DLD1 (cell line): ENCODE measurements around the gene DIPK1A.

ENCODE experiments used
- in situ Hi-C: cut with HindIII; loops from 2 replicates; pipeline ENCODE4 v1.10.0; 2017; ENCODE audit warnings: low sequenced_read_pairs

Gene DIPK1A

DNA sequence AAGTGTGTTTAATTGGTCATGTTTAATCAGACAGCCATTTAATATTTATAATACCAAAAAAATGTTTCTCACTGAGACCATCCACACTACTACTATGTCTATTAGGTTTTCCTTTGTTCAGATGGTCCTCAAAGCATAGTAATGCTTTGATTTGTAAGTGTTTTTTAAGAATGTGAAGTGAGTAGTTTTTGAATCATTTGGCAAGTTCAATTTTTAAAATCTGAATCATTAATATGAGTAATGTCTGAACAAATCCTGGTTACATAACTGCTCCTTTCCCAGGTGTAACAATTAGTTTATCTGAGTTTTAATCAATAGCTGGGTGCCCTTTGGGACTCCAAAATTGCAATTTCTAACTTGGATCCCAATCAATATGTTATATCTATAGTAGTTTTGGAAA lies 152.9 kb downstream of the DIPK1A start:
- in situ Hi-C loops = no loop called here

DNA sequence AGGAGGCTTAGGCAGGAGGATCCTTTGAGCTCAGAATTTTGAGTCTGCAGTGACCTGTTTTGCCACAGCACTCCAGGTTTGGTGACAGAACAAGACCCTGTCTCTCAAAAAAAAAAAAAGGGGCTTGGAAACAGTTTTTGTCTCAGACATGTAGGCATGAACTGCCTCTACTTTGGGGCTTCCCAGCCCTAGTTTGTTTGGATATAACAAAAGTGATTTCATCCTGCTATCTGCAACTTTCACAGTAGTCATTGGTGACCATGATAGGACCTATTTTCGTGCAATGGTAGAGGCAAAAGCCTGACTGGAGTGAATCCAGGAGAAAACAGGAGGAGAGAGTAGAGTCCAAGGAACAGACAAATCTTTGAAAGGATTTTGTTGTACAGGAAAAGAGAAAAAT lies 156.0 kb downstream of the DIPK1A start:
- in situ Hi-C loops = no loop called here

DNA sequence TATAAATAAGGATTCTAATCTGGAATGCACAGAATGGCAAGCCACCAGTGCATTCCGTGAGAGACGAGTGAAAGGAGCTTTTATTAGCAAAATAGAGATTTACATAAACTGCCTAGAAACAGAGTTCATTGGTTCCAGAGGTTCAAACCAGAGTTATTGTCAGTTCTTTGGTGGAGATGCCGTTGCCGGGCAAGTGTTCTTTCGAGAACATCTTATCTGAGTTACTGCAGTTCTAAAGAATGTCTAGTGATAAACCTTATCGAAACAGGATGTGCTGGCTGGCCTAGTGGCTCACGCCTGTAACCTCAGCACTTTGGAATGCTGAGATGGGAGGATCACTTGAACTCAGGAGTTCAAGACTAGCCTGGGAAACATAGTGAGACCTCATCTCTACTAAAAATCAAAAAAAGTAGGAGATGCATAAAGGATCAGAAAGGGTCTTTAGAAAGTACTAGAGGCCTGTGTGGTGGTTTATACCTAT lies 156.5 kb downstream of the DIPK1A start:
- in situ Hi-C loops = no loop called here

DNA sequence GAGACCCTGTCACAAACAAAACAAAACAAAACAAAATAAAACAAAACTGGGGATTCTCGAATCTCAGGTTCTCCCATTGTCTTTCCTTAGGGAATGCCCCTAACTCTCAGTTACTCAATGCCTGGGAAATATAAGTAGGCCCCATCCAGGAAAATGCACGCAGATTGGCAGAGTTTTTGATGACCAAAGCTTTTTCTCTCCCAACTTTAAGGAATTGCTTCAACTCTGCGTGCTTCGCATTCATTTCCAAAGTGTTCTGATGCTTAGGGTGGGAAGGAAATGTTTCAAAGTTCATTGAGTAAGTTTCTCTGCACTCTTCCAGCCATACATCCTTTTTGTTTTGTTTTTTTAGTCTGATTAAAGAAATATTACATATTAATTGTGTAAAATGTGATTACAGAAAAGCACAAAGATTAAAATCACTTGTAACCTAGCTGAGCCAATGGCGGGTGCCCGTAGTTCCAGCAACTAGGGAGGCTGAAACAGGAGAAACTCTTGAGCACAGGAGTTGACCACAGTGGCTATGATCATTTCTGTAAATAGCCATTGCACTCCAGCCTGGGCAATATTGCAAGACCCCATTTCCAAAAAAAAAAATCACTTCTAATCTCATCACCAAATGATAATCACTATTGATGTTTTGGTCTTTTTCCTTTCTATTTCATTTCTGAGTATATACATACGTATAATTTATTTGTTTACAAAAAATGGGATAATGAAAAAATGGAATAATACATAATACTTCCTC lies 157.9 kb downstream of the DIPK1A start:
- in situ Hi-C loops = no loop called here

- in situ Hi-C loops = no loop called here
Observed at GRCh38 chr1:92797961-92798360, 163.3 kb downstream of the DIPK1A start.

GRCh38 chr1:92797297-92797696 lies 164.0 kb downstream of the DIPK1A start:
- in situ Hi-C loops = no loop called here

- in situ Hi-C loops = no loop called here
Observed at GRCh38 chr1:92795166-92795565, 166.1 kb downstream of the DIPK1A start.

GRCh38 chr1:92792340-92792782 lies 168.9 kb downstream of the DIPK1A start:
- in situ Hi-C loops = no loop called here
